VCaP (cell line): ENCODE results near the gene CPA2.

Experiments
- H3K27ac ChIP-seq: fragments of 450-650 bp; 2 replicates; pipeline ENCODE4 v1.5.1; 2017
- CTCF ChIP-seq: fragments of 450-650 bp; conservative IDR thresholded peaks from 2 replicates; pipeline ENCODE4 v1.5.1; 2017; ENCODE audit warnings: mild to moderate bottlenecking, moderate library complexity

Gene CPA2

GRCh38 chr7:130266961-130267321 lies 278 bp downstream of the CPA2 start:
- no peak overlapping the region for H3K27ac ChIP-seq
- TF ChIP-seq CTCF: no peak

GRCh38 chr7:130268463-130269317 lies 2.0 kb downstream of the CPA2 start:
- TF ChIP-seq CTCF: no peak
- no peak overlapping the region for H3K27ac ChIP-seq

- no peak for TF ChIP-seq CTCF
Observed at GRCh38 chr7:130269318-130269694, 2.6 kb downstream of the CPA2 start.

GRCh38 chr7:130270947-130271800 lies 4.5 kb downstream of the CPA2 start:
- H3K27ac ChIP-seq: no peak overlapping the region
- no peak for TF ChIP-seq CTCF

More at GRCh38 chr7:130269318-130269694, 2.6 kb downstream of the CPA2 start:
- H3K27ac ChIP-seq: no peak overlapping the region

- H3K27ac ChIP-seq: no peak overlapping the region
- no peak for TF ChIP-seq CTCF
Observed at GRCh38 chr7:130272381-130273080, 5.9 kb downstream of the CPA2 start.

GRCh38 chr7:130273081-130273932 lies 6.6 kb downstream of the CPA2 start:
- H3K27ac ChIP-seq: no peak overlapping the region
- no peak for TF ChIP-seq CTCF
